ENCODE data around the gene TARBP1. TPM values are rescaled to one million over a fixed set of nuclear protein-coding genes. Genes with fewer than 3 reads are reported as not detected.

TARBP1 gene
- total RNA-seq, 1 donor from 2014 or later, result 17.8 TPM

DNA sequence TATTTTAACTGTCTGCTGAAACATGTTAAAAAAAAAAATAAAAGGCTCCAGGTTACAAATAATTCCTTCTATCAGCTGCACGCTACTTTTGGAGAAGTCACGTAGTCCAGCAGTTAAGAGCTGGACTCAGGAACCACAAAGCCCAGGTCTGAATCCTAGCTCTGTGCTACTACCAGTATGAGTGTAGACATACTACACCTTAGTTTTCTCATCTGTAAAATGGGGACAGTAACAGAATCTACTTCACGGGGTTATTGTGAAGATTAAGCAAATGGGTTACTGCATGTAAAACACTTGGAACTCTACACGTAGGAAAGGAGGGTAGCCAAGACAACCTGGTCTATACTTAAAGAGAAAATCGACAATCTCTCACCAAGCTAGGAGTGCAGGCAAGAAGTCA, 48.3 kb downstream of the TARBP1 start:
- no peak overlapping the region for H3K27ac Mint-ChIP-seq (ENCODE audit: unreplicated experiment)
- Histone ChIP-seq H3K9me3 (ENCODE audit: insufficient read depth, low read depth, low read length) (no peaks in the 10 kb centered on the region), H3K4me2 (ENCODE audit: low read length) (no peak overlapping the region), H2AFZ (ENCODE audit: low read depth, low read length) (no peak overlapping the region), H3K36me3 (ENCODE audit: insufficient read depth, low read length) (peaks cover 13% of the 10 kb centered on the region), H3K4me3 (ENCODE audit: insufficient read depth, low read depth, low read length) (no peak overlapping the region), H3K27me3 (ENCODE audit: insufficient read depth, low read length) (no peaks in the 10 kb centered on the region), H3K27ac (ENCODE audit: low read depth, low read length) (no peak overlapping the region), H3K79me2 (ENCODE audit: insufficient read depth, low read length) (no peaks in the 10 kb centered on the region), H4K20me1 (ENCODE audit: insufficient read depth, low read length) (no peaks in the 10 kb centered on the region), H3K4me1 (ENCODE audit: insufficient read depth, low read length) (peaks cover 8% of the 10 kb centered on the region), H3K9ac (ENCODE audit: low read length) (no peak overlapping the region)
- peaks cover 21% of the 10 kb centered on the region for H3K36me3 Mint-ChIP-seq (ENCODE audit: low read depth, unreplicated experiment)
- H3K4me3 Mint-ChIP-seq (ENCODE audit: unreplicated experiment), result no peak overlapping the region
- no peaks in the 10 kb centered on the region for H3K9me3 Mint-ChIP-seq (ENCODE audit: unreplicated experiment)
- FAIRE-seq (no peak), DNase-seq (ENCODE audit: low read depth) (no peak)
- TF ChIP-seq, protein P1, sequence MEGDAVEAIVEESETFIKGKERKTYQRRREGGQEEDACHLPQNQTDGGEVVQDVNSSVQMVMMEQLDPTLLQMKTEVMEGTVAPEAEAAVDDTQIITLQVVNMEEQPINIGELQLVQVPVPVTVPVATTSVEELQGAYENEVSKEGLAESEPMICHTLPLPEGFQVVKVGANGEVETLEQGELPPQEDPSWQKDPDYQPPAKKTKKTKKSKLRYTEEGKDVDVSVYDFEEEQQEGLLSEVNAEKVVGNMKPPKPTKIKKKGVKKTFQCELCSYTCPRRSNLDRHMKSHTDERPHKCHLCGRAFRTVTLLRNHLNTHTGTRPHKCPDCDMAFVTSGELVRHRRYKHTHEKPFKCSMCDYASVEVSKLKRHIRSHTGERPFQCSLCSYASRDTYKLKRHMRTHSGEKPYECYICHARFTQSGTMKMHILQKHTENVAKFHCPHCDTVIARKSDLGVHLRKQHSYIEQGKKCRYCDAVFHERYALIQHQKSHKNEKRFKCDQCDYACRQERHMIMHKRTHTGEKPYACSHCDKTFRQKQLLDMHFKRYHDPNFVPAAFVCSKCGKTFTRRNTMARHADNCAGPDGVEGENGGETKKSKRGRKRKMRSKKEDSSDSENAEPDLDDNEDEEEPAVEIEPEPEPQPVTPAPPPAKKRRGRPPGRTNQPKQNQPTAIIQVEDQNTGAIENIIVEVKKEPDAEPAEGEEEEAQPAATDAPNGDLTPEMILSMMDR (IDR thresholded peaks at IDR 0.05; ENCODE audit: insufficient read depth, low read depth, low read length), result no peak
- no peak for TF ChIP-seq EZH2 (IDR thresholded peaks at IDR 0.05; ENCODE audit: insufficient read depth, low read length)
- H3K27me3 Mint-ChIP-seq (ENCODE audit: low read depth, unreplicated experiment), result no peaks in the 10 kb centered on the region
- H3K4me1 Mint-ChIP-seq (ENCODE audit: low read depth, unreplicated experiment), result peaks cover 8% of the 10 kb centered on the region

DNA sequence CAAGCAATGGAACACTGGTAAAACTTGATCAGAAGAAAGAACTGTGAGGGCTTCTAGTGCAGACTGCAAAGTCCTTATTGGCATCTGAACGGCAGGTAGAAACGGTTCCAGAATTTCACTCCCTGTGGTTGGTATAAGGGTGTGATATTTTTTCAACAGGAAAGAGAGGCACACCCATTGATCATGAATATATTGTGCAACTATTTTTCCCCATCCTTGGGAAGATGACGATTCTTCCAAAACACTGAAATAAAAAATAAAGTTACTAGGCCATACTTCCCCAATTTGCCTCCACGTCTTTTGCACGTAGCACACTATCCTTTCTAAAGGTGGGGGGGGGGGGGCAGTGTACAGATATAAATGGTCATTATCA, 49.6 kb downstream of the TARBP1 start:
- H3K4me3 ChIP-seq (ENCODE audit: insufficient read depth, low read depth, low read length), result no peak overlapping the region
- no peak overlapping the region for H3K27ac ChIP-seq (ENCODE audit: low read depth, low read length)
- no peaks in the 10 kb centered on the region for H3K79me2 ChIP-seq (ENCODE audit: insufficient read depth, low read length)
- H3K27me3 Mint-ChIP-seq (ENCODE audit: low read depth, unreplicated experiment), result no peaks in the 10 kb centered on the region
- DNase-seq (ENCODE audit: low read depth) (no peak), FAIRE-seq (no peak)
- H3K4me1 Mint-ChIP-seq (ENCODE audit: low read depth, unreplicated experiment), result peaks cover 8% of the 10 kb centered on the region
- no peaks in the 10 kb centered on the region for H3K27me3 ChIP-seq (ENCODE audit: insufficient read depth, low read length)
- H3K9me3 ChIP-seq (ENCODE audit: insufficient read depth, low read depth, low read length), result no peaks in the 10 kb centered on the region
- H3K4me1 ChIP-seq (ENCODE audit: insufficient read depth, low read length), result peaks cover 8% of the 10 kb centered on the region
- H3K4me2 ChIP-seq (ENCODE audit: low read length), result no peak overlapping the region
- H3K27ac Mint-ChIP-seq (ENCODE audit: unreplicated experiment), result no peak overlapping the region
- no peak overlapping the region for H2AFZ ChIP-seq (ENCODE audit: low read depth, low read length)
- peaks cover 20% of the 10 kb centered on the region for H3K36me3 ChIP-seq (ENCODE audit: insufficient read depth, low read length)
- H3K9me3 Mint-ChIP-seq (ENCODE audit: unreplicated experiment), result no peaks in the 10 kb centered on the region
- no peak for TF ChIP-seq EZH2 (IDR thresholded peaks at IDR 0.05; ENCODE audit: insufficient read depth, low read length)
- TF ChIP-seq, protein P1 (IDR thresholded peaks at IDR 0.05; ENCODE audit: insufficient read depth, low read depth, low read length), result no peak
- no peak overlapping the region for H3K4me3 Mint-ChIP-seq (ENCODE audit: unreplicated experiment)
- H3K36me3 Mint-ChIP-seq (ENCODE audit: low read depth, unreplicated experiment), result peaks cover 21% of the 10 kb centered on the region
- no peak overlapping the region for H3K9ac ChIP-seq (ENCODE audit: low read length)
- no peaks in the 10 kb centered on the region for H4K20me1 ChIP-seq (ENCODE audit: insufficient read depth, low read length)

DNA sequence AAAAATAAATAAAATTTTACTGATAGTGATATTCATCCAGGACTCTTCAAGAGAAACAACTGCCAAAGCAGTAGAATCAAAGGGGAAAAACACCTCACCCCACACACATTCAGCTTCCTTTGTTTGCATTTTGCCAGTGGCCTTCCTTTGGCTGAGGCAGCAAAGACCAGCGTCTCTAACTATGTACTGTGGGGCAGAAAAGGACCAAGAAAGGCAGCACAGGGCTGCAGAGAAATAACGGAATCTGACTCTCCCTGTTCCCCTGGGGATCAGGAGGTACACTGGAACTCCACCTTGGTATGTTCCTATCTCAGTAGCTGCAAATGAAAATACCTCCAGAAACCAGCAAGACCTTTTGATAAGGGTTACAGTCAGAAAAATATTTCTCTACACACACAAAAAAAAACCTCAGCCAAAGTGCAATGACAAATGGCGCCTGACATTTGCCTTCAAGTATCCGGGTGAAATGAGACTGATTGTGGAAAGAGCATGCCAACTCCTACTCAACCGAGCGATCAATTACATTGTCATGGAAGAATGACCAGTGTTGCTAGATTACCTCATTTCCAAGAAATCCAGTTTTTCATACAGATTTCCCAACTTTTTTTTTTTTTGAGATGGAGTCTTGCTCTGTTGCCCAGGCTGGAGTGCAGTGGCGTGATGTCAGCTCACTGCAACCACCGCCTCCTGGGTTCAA, 50.9 kb downstream of the TARBP1 start:
- Histone ChIP-seq H3K36me3 (ENCODE audit: insufficient read depth, low read length) (peaks cover 28% of the 10 kb centered on the region), H3K4me3 (ENCODE audit: insufficient read depth, low read depth, low read length) (no peak overlapping the region), H3K27ac (ENCODE audit: low read depth, low read length) (no peak overlapping the region), H3K9me3 (ENCODE audit: insufficient read depth, low read depth, low read length) (no peaks in the 10 kb centered on the region), H4K20me1 (ENCODE audit: insufficient read depth, low read length) (no peaks in the 10 kb centered on the region), H3K4me2 (ENCODE audit: low read length) (no peak overlapping the region), H3K27me3 (ENCODE audit: insufficient read depth, low read length) (no peaks in the 10 kb centered on the region), H2AFZ (ENCODE audit: low read depth, low read length) (no peak overlapping the region), H3K4me1 (ENCODE audit: insufficient read depth, low read length) (no peaks in the 10 kb centered on the region), H3K79me2 (ENCODE audit: insufficient read depth, low read length) (no peaks in the 10 kb centered on the region), H3K9ac (ENCODE audit: low read length) (no peak overlapping the region)
- Mint-ChIP-seq H3K4me3 (ENCODE audit: unreplicated experiment) (no peak overlapping the region), H3K27me3 (ENCODE audit: low read depth, unreplicated experiment) (no peaks in the 10 kb centered on the region), H3K9me3 (ENCODE audit: unreplicated experiment) (no peaks in the 10 kb centered on the region), H3K27ac (ENCODE audit: unreplicated experiment) (no peak overlapping the region), H3K4me1 (ENCODE audit: low read depth, unreplicated experiment) (no peaks in the 10 kb centered on the region), H3K36me3 (ENCODE audit: low read depth, unreplicated experiment) (peaks cover 21% of the 10 kb centered on the region)
- FAIRE-seq (no peak), DNase-seq (ENCODE audit: low read depth) (peak; percentile 44)
- no peak for TF ChIP-seq EZH2 (IDR thresholded peaks at IDR 0.05; ENCODE audit: insufficient read depth, low read length)
- TF ChIP-seq, protein P1 (IDR thresholded peaks at IDR 0.05; ENCODE audit: insufficient read depth, low read depth, low read length), result no peak
